Measurements from ENCODE around the gene ZNF385B. TPM values are rescaled to one million over a fixed set of nuclear protein-coding genes. Genes with fewer than 3 reads are reported as not detected.
A peak's percentile ranks its signal among the peaks of the same experiment; 100 is the strongest.

Gene ZNF385B
- total RNA-seq, 6 experiments from 2014 or later = 0.08 to 0.26 (median 0.22) TPM; not detected in 1

GRCh38 chr2:179712825-179713224 is 148.6 kb downstream of the ZNF385B start:
- H3K4me3 Mint-ChIP-seq = no peak overlapping the region
- no peak for TF ChIP-seq CTCF (IDR thresholded peaks at IDR 0.05)
- no peak overlapping the region for H3K27ac Mint-ChIP-seq
- H3K36me3 Mint-ChIP-seq (ENCODE audit: low read depth) = no peaks in the 10 kb centered on the region
- no peak for DNase-seq
- H3K27me3 Mint-ChIP-seq (ENCODE audit: insufficient read depth) = no peaks in the 10 kb centered on the region
- peaks cover 41% of the 10 kb centered on the region for H3K4me1 Mint-ChIP-seq (ENCODE audit: low read depth)
- H3K9me3 Mint-ChIP-seq = no peaks in the 10 kb centered on the region

- H3K9me3 Mint-ChIP-seq = no peaks in the 10 kb centered on the region
- no peaks in the 10 kb centered on the region for H3K36me3 Mint-ChIP-seq (ENCODE audit: low read depth)
- H3K4me1 Mint-ChIP-seq (ENCODE audit: low read depth) = peaks cover 41% of the 10 kb centered on the region
These were observed 150.0 kb downstream of the ZNF385B start for GRCh38 chr2:179711375-179711774.

GRCh38 chr2:179703702-179704101 is 157.7 kb downstream of the ZNF385B start:
- Mint-ChIP-seq H3K27me3 (ENCODE audit: insufficient read depth) (no peaks in the 10 kb centered on the region), H3K27ac (no peak overlapping the region), H3K9me3 (no peaks in the 10 kb centered on the region), H3K36me3 (ENCODE audit: low read depth) (no peaks in the 10 kb centered on the region), H3K4me3 (no peak overlapping the region), H3K4me1 (ENCODE audit: low read depth) (peaks cover 12% of the 10 kb centered on the region)
- TF ChIP-seq CTCF (IDR thresholded peaks at IDR 0.05) = no peak
- no peak for DNase-seq

More at GRCh38 chr2:179711375-179711774, 150.0 kb downstream of the ZNF385B start:
- Mint-ChIP-seq H3K4me3 (no peak overlapping the region), H3K27me3 (ENCODE audit: insufficient read depth) (no peaks in the 10 kb centered on the region), H3K27ac (peak overlapping the region; percentile 47)
- TF ChIP-seq CTCF (IDR thresholded peaks at IDR 0.05) = no peak
- peak; percentile 57 for DNase-seq

GRCh38 chr2:179702912-179703311 is 158.5 kb downstream of the ZNF385B start:
- Mint-ChIP-seq H3K27me3 (ENCODE audit: insufficient read depth) (no peaks in the 10 kb centered on the region), H3K4me3 (no peak overlapping the region), H3K4me1 (ENCODE audit: low read depth) (peaks cover 12% of the 10 kb centered on the region), H3K27ac (no peak overlapping the region), H3K36me3 (ENCODE audit: low read depth) (no peaks in the 10 kb centered on the region), H3K9me3 (no peaks in the 10 kb centered on the region)
- DNase-seq = no peak
- TF ChIP-seq CTCF (IDR thresholded peaks at IDR 0.05) = no peak

- no peaks in the 10 kb centered on the region; the same call in 1 of the 2 replicates for H3K27me3 Mint-ChIP-seq (ENCODE audit: insufficient read depth)
- no peaks in the 10 kb centered on the region for H3K9me3 Mint-ChIP-seq
- H3K4me1 Mint-ChIP-seq (ENCODE audit: low read depth) = peaks cover 12% of the 10 kb centered on the region
- H3K27ac Mint-ChIP-seq = no peak overlapping the region
- no peak overlapping the region; the same call in 1 of the 2 replicates for H3K4me3 Mint-ChIP-seq
- DNase-seq = peak; percentile 55
- no peaks in the 10 kb centered on the region for H3K36me3 Mint-ChIP-seq (ENCODE audit: low read depth)
- TF ChIP-seq CTCF (IDR thresholded peaks at IDR 0.05) = no peak
These were observed 159.8 kb downstream of the ZNF385B start for GRCh38 chr2:179701524-179702110.
